Activated CD4-positive, alpha-beta T cell treated with anti-CD3 and anti-CD28 coated beads for 36 hours (primary cell): Measurements from ENCODE around the gene CHD6. TPM values are rescaled to one million over a fixed set of nuclear protein-coding genes. Genes with fewer than 3 reads are reported as not detected.

Experiments used
- ATAC-seq: fragments of 200-7000 bp; cut with Tn5 transposase; one replicate; pipeline ENCODE4 v1.10.0; 2021; ENCODE audit warnings: mild to moderate bottlenecking, moderate library complexity
- CTCF ChIA-PET: fragments of 350-600 bp; sonication (Branson Sonifier 250); formaldehyde crosslinking; loops from one replicate; lab custom pipeline; 2021; ENCODE audit warnings: antibody characterized with exemption; lab: Charles Lee
- POLR2A ChIA-PET: fragments of 350-600 bp; sonication (Branson Sonifier 250); formaldehyde crosslinking; loops from one replicate; lab custom pipeline; 2021; ENCODE audit warnings: antibody characterized with exemption, inconsistent platforms; lab: Charles Lee
- DNase-seq: peaks from one replicate; pipeline ENCODE4 v3.0.0-alpha.2; 2020
- H3K27ac Mint-ChIP-seq: one replicate; pipeline ENCODE4 v1.8.0; 2021; ENCODE audit warnings: mixed read lengths
- H3K27me3 Mint-ChIP-seq: one replicate; pipeline ENCODE4 v1.8.0; 2021; ENCODE audit warnings: mixed read lengths
- H3K36me3 Mint-ChIP-seq: one replicate; pipeline ENCODE4 v1.8.0; 2021; ENCODE audit warnings: low read depth, mixed read lengths
- H3K4me1 Mint-ChIP-seq: one replicate; pipeline ENCODE4 v1.8.0; 2021; ENCODE audit warnings: mixed read lengths
- H3K4me3 Mint-ChIP-seq: one replicate; pipeline ENCODE4 v1.8.0; 2021; ENCODE audit warnings: mild to moderate bottlenecking, moderate library complexity, mixed read lengths
- H3K9me3 Mint-ChIP-seq: one replicate; pipeline ENCODE4 v1.8.0; 2021; ENCODE audit warnings: low read depth, mixed read lengths
- intact Hi-C, 2 experiments: fragments of 100-400 bp; cut with DNase I in 1 of 2; cut with micrococcal nuclease in 1 of 2; formaldehyde crosslinking; loops; one replicate each; pipeline versions ENCODE4 v1.14.2 to v1.15.1; 2022 to 2024; cut with DNase I, micrococcal nuclease
- total RNA-seq, 2 experiments: library from RNA; stranded (reverse); gene quantifications; one replicate each; pipeline ENCODE4 v1.2.3, GENCODE V29; 2021

The CHD6 gene, protein sequence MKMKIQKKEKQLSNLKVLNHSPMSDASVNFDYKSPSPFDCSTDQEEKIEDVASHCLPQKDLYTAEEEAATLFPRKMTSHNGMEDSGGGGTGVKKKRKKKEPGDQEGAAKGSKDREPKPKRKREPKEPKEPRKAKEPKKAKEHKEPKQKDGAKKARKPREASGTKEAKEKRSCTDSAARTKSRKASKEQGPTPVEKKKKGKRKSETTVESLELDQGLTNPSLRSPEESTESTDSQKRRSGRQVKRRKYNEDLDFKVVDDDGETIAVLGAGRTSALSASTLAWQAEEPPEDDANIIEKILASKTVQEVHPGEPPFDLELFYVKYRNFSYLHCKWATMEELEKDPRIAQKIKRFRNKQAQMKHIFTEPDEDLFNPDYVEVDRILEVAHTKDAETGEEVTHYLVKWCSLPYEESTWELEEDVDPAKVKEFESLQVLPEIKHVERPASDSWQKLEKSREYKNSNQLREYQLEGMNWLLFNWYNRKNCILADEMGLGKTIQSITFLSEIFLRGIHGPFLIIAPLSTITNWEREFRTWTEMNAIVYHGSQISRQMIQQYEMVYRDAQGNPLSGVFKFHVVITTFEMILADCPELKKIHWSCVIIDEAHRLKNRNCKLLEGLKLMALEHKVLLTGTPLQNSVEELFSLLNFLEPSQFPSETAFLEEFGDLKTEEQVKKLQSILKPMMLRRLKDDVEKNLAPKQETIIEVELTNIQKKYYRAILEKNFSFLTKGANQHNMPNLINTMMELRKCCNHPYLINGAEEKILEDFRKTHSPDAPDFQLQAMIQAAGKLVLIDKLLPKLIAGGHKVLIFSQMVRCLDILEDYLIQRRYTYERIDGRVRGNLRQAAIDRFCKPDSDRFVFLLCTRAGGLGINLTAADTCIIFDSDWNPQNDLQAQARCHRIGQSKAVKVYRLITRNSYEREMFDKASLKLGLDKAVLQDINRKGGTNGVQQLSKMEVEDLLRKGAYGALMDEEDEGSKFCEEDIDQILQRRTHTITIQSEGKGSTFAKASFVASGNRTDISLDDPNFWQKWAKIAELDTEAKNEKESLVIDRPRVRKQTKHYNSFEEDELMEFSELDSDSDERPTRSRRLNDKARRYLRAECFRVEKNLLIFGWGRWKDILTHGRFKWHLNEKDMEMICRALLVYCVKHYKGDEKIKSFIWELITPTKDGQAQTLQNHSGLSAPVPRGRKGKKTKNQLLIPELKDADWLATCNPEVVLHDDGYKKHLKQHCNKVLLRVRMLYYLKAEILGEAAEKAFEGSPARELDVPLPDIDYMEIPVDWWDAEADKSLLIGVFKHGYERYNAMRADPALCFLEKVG (N-terminal part only)
- total RNA-seq: 10 to 100 TPM; 30.2 to 34.0 TPM

DNA sequence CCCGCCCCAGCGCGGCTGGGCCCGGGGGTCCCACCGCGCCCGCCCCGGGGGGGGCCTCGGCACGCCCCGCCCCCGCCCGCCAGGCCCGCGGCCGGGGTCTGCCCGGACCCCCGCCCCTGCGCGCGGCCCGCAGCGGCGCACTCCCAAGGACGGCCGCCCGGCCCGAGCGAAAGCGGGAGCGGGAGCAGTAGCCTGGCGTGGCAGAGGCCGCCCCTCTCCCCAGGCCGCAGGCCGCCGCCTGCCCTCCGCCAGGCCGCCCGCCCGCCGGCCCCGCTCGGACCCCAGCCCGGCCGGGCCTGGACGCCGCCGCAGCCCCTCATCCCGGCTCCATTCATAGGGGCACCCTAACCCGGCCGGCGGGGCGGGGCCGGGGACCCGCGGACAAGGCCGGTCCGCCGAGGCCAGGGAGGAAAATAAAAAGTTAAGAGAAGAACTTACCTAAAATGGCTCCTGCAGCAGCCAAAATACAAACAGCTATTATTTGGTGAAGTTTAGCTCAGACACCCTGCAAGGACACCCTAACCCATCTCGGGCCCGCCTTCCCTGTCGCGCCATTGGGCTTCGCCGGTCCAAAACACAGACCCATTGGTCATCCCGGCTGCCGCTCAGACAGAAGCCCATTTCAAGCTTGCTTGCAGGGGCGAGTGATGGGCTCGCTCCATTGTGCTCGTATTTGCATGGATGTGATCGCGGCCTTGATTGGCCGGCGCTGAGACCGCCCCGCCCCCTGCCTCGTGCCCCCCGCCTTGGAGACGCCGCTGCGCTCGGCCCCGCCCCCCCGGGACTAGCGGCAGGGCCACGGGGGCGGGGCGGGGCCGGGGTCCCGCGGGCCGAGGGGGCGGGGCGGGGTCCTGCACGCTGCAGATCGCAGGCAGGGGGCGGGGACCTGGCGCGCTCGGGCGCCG lies at the start of gene CHD6:
TSS of gene CHD6 (minus strand) at position 476 of the 905 bp plus-strand sequence. CDS start 67,040 bp downstream, outside the sequence.
- Mint-ChIP-seq H3K4me3 (peak within 1 kb of the TSS; percentile 75), H3K4me1 (peaks cover 42% of the 10 kb centered on the region), H3K9me3 (no peaks in the 10 kb centered on the region), H3K27ac (peak within 1 kb of the TSS; percentile 75), H3K27me3 (no peaks in the 10 kb centered on the region), H3K36me3 (no peaks in the 10 kb centered on the region)
- intact Hi-C loops: loop anchor here (1.0 to 10.0 kb wide), 11 partner anchors 75 to 1974 kb away; partner anchors contain the start of genes IFT52 (in 1 of the 2), LPIN3 (in 1 of the 2), PLCG1 (in 1 of the 2) and SRSF6 (in 1 of the 2)
- DNase-seq: peak; percentile 99
- peak; percentile 99 for ATAC-seq
- CTCF ChIA-PET: interaction anchor here (0.6 to 2.8 kb wide), 6 partner anchors 9 to 1855 kb away, joined by 3 to 9 read pairs (median 3); no protein-coding TSS in a partner anchor
- POLR2A ChIA-PET: interaction anchor here (0.6 kb wide), 1 partner anchor 171 kb away, joined by 3 read pairs; no protein-coding TSS in a partner anchor

DNA sequence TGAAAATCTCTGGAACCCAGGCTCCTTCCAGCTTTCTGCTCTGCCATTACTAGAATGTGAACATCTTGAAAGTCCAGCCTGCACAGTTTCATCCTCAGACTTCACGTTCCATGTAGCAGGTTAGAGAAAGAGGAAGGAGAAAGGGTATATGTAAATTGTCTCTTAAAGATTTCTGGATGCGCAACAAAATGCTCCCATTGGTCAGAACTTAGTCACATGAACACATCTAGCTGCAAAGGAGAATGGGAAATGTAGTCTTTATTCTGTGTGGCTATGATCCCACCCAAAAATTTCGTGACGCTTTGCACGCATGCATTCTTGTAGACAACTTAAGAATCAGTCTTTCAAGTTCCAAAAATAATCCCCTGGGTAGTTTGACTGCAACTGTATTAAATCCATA lies 46.4 kb upstream of the CHD6 start:
- CTCF ChIA-PET: interaction anchor here (0.6 kb wide), 1 partner anchor 210 kb away, joined by 3 read pairs; no protein-coding TSS in a partner anchor
- Mint-ChIP-seq H3K9me3 (no peaks in the 10 kb centered on the region), H3K4me1 (peaks cover 9% of the 10 kb centered on the region), H3K27ac (no peak overlapping the region), H3K27me3 (peaks cover 9% of the 10 kb centered on the region), H3K4me3 (no peak overlapping the region), H3K36me3 (no peaks in the 10 kb centered on the region)
- no peak for ATAC-seq
- POLR2A ChIA-PET: no interaction called here
- intact Hi-C loops: no loop called here
- no peak for DNase-seq

DNA sequence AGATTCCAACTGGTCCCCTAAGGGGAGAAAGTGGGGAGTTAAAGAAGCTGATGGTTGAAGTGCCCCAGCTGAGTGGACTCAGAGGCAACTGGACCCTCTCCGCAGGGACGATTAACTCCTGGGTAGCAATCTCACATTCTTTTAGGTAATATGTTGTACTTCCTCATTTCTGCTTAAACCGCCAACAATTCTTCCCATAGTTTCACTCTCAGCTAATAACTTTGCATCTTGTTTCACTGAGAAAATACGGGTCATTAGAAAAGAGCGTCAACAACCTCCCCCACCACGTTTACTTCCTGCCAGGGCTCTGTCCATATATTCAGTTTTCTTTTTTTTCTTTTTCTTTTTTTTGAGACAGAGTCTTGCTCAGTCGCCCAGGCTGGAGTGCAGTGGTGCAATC lies 39.5 kb upstream of the CHD6 start:
- H3K4me3 Mint-ChIP-seq: no peak overlapping the region
- H3K27me3 Mint-ChIP-seq: peaks cover 10% of the 10 kb centered on the region
- H3K36me3 Mint-ChIP-seq: no peaks in the 10 kb centered on the region
- intact Hi-C loops: no loop called here
- DNase-seq (no peak), ATAC-seq (no peak)
- no peaks in the 10 kb centered on the region for H3K9me3 Mint-ChIP-seq
- H3K27ac Mint-ChIP-seq: no peak overlapping the region
- peaks cover 7% of the 10 kb centered on the region for H3K4me1 Mint-ChIP-seq
- ChIA-PET CTCF (no interaction called here), POLR2A (no interaction called here)

DNA sequence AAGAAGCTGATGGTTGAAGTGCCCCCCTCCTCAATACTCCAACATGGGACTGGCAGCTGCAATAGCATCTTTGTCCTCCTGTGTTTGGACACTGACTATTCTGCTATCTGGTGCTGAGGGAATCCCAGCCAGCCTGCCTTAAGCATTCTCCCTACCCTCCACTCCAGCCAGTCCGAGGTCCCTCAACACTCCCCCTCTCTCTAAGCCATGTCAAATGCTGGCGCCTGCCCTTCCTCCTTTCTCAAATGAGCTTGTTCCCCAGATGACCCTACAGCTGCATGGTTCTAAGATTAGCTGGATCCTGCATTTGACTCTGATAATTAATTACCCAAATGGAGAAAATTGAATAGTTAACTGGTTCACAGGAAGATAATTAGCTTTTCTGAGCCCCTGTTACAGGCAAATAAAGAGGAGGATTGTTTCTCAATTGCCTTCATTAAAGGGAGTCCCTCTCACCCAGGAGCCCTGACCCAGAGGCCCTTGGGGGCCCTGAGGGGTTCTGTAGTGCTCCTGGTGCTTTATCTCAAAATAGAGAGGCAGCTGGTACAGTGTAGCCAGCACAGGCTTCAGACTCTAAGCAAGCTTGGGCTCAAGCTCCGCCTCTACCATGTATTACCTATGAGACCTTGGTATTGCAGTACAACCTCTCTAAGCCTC lies 37.9 kb upstream of the CHD6 start:
- no peaks in the 10 kb centered on the region for H3K4me1 Mint-ChIP-seq
- ATAC-seq (no peak), DNase-seq (no peak)
- H3K27me3 Mint-ChIP-seq: peaks cover 10% of the 10 kb centered on the region
- H3K27ac Mint-ChIP-seq: no peak overlapping the region
- no peak overlapping the region for H3K4me3 Mint-ChIP-seq
- intact Hi-C loops: no loop called here
- ChIA-PET POLR2A (no interaction called here), CTCF (interaction anchor here (0.5 kb wide), 2 partner anchors 171 to 1549 kb away, joined by 3 read pairs; no protein-coding TSS in a partner anchor)
- H3K9me3 Mint-ChIP-seq: no peaks in the 10 kb centered on the region
- H3K36me3 Mint-ChIP-seq: no peaks in the 10 kb centered on the region

DNA sequence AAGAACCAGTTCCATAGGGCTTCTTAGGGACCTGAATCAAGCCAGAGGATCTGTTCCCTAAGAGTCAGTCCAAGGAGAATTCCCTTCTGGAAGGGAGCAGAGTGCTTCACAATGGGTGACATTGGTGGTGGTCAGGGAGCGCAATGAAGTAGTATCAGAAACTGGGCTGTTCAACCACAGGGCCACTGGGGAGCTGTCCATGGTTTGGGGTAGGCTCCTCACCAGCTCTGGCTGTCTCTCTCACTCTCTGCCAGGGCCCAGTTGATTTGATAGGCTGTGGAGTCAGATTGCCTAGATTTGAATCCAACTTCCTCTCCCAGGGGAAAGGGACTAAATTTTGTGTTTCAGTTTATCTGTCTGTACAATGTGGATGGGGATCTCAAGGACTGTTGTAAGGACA lies 36.7 kb upstream of the CHD6 start:
- ChIA-PET CTCF (no interaction called here), POLR2A (no interaction called here)
- peak; percentile 6 for DNase-seq
- Mint-ChIP-seq H3K36me3 (no peaks in the 10 kb centered on the region), H3K27me3 (peaks cover 6% of the 10 kb centered on the region), H3K9me3 (no peaks in the 10 kb centered on the region), H3K4me1 (no peaks in the 10 kb centered on the region), H3K27ac (no peak overlapping the region), H3K4me3 (no peak overlapping the region)
- ATAC-seq: no peak
- intact Hi-C loops: no loop called here

DNA sequence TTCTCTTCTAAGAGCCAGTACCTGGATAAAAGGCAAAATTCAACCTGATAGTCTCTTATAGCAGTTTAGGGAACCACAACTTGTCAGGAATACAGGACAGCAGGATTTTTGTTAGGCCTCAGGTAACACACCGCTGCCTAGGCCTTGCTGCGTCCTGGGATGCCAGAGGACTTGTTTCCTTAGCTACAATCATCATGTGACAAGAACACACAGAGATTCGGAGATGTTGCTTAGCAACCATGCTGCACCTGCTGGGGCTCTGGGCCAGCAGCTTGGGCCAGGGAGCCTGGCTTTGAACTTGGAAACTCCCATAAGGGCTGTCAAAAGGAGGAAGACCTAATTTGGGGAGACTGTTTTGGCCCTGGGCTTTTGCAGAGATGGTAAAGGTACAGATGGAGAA lies 36.1 kb upstream of the CHD6 start:
- Mint-ChIP-seq H3K4me1 (no peaks in the 10 kb centered on the region), H3K36me3 (no peaks in the 10 kb centered on the region), H3K4me3 (no peak overlapping the region), H3K9me3 (no peaks in the 10 kb centered on the region), H3K27ac (no peak overlapping the region), H3K27me3 (peaks cover 6% of the 10 kb centered on the region)
- intact Hi-C loops: no loop called here
- no peak for ATAC-seq
- ChIA-PET CTCF (no interaction called here), POLR2A (no interaction called here)
- no peak for DNase-seq

DNA sequence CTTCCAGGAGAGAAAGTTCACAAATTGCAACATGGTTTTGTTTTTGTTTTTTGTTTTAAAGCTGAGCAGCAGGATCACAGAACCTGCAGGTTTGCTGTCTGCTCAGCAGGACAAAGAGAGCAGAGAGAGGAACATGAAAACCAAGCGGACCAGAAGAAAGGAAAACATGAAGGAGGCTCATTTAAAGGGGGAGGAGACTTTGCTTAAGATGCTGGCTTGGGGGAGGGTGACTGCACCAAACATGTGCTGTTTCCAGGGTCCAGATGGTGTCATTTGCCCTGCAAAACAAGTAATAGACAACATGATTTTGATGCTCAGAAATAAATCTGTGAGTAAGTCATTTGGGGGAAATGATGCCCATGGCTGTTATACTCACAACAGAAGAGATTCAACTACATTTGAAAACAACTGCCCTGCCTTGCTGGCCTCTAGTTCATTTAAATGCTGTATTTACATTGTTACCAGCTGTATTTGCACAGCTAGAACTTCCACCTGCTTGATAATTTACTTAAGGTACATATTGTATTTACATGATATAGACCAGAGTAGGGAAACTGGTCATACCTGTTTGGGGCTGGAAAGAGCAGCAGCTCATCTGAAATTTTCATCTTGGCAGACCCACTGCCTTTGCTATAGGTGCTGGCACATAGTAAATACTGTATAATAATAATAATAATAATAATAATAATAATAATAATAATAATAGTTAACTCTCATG lies 32.2 kb upstream of the CHD6 start:
- no peak for ATAC-seq
- no peaks in the 10 kb centered on the region for H3K9me3 Mint-ChIP-seq
- no peak for DNase-seq
- POLR2A ChIA-PET: no interaction called here
- peaks cover 7% of the 10 kb centered on the region for H3K27me3 Mint-ChIP-seq
- H3K27ac Mint-ChIP-seq: no peak overlapping the region
- H3K4me1 Mint-ChIP-seq: no peaks in the 10 kb centered on the region
- intact Hi-C loops: no loop called here
- CTCF ChIA-PET: no interaction called here
- no peak overlapping the region for H3K4me3 Mint-ChIP-seq
- H3K36me3 Mint-ChIP-seq: no peaks in the 10 kb centered on the region

DNA sequence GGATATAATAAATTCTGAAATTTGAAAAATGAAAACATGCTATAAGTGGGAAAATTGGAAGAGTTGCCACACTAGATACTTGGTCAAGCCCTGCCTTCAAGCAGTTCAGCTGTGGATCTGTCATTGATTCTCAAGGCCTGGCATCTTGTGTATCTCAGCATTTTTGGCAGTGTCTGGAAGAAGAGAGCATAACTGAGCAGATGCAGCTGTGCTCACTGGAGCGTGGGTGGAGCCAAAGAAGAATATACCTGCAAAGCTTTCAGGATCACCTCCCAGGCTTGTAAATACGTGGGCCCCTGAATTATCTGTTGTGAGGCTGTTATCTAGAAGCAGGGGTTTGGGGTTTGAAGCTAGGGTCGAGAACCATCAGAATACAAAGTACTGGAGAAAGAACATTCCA lies 31.3 kb upstream of the CHD6 start:
- Mint-ChIP-seq H3K4me1 (no peaks in the 10 kb centered on the region), H3K4me3 (no peak overlapping the region), H3K36me3 (no peaks in the 10 kb centered on the region), H3K27me3 (peaks cover 12% of the 10 kb centered on the region), H3K9me3 (no peaks in the 10 kb centered on the region), H3K27ac (no peak overlapping the region)
- ChIA-PET CTCF (no interaction called here), POLR2A (no interaction called here)
- ATAC-seq: no peak
- DNase-seq: no peak
- intact Hi-C loops: no loop called here

DNA sequence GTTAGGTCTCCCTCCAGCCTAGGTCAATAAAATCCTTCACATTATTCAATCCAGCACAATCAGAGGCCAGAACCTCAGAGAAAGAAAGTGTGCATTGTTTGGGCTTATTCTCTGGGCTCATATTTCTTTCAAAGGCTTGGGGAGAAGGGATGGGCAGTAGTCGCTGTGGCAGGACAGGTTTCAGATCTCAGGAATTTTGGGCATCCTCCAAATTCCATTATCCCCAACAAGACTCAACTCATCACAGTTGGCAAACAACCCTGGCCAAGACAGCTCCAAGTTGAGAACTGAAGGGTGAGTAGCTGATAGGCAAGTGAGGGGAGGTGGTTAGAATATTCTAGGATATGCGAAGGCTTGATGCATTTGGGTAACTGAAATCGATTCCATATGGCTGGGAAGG lies 27.2 kb upstream of the CHD6 start:
- H3K4me1 Mint-ChIP-seq: no peaks in the 10 kb centered on the region

More for the DNA sequence above, 27.2 kb upstream of the CHD6 start:
- POLR2A ChIA-PET: no interaction called here
- H3K27me3 Mint-ChIP-seq: peaks cover 14% of the 10 kb centered on the region
- no peaks in the 10 kb centered on the region for H3K36me3 Mint-ChIP-seq
- no peaks in the 10 kb centered on the region for H3K9me3 Mint-ChIP-seq
- intact Hi-C loops: no loop called here
- ATAC-seq (no peak), DNase-seq (no peak)
- no peak overlapping the region for H3K27ac Mint-ChIP-seq
- no peak overlapping the region for H3K4me3 Mint-ChIP-seq
- CTCF ChIA-PET: no interaction called here
